Mesothelial cell of epicardium (in vitro differentiated cells): Measurements from ENCODE around the gene TUBB6. TPM values are rescaled to one million over a fixed set of nuclear protein-coding genes. Genes with fewer than 3 reads are reported as not detected.

Experiments used
- DNase-seq, 2 experiments: peaks; one replicate each; pipeline ENCODE4 v3.0.0; 2021; ENCODE audit warnings: low spot score in 2 of 2; ENCODE audit not compliant: unreplicated experiment in 2 of 2
- H3K27ac Mint-ChIP-seq: 2 replicates; pipeline ENCODE4 v1.8.0; 2021; ENCODE audit warnings: mixed read lengths
- H3K27me3 Mint-ChIP-seq: 2 replicates; pipeline ENCODE4 v1.8.0; 2021; ENCODE audit warnings: low read depth, mixed read lengths
- H3K36me3 Mint-ChIP-seq: 2 replicates; pipeline ENCODE4 v1.8.0; 2021; ENCODE audit warnings: mixed read lengths
- H3K4me1 Mint-ChIP-seq: 2 replicates; pipeline ENCODE4 v1.8.0; 2021; ENCODE audit warnings: mixed read lengths
- H3K4me3 Mint-ChIP-seq: 2 replicates; pipeline ENCODE4 v1.8.0; 2021; ENCODE audit warnings: mild to moderate bottlenecking, moderate library complexity, mixed read lengths
- H3K9me3 Mint-ChIP-seq: 2 replicates; pipeline ENCODE4 v1.8.0; 2021; ENCODE audit warnings: mixed read lengths
- CTCF ChIP-seq: fragments of 200-600 bp; sonication (generic); IDR thresholded peaks from one replicate; pipeline ENCODE4 v1.5.0; 2021; ENCODE audit warnings: antibody characterized with exemption; ENCODE audit not compliant: unreplicated experiment
- total RNA-seq: library from RNA; stranded (reverse); gene quantifications from 3 replicates; pipeline ENCODE4 v1.2.1, GENCODE V29; 2021

Gene TUBB6
- total RNA-seq, 1 donor from 2014 or later, result 55.0 TPM

DNA sequence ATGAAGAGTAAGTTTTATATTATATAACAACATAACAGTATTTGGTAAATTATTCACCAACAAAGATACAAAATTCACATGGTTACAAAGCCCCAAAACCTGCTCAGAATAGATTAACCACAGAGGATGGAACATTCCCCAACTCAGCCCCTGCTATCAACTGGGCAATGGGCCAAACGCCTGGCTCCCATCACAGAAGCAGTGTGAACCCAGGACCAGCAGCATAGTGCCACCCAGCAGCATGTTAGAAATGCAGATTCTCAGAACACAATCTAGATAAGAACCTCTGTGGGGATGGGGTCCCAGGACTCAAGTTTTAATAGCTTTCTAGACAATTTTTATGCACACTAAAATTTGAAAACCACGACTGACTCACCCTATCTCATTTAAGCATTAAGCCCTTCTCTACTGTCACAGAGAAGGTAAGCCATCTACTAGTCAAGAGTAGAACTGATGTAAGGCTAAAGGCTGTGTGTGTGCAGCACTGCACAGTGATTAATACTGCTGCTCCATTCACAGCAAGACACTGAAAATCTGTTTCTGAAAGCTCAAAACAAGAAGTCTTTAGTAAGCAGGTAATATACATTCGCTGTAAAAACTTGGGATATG, 53.8 kb downstream of the TUBB6 start:
- Mint-ChIP-seq H3K27ac (peak overlapping the region; percentile 25), H3K36me3 (peaks cover 33% of the 10 kb centered on the region), H3K4me3 (no peak overlapping the region), H3K27me3 (no peaks in the 10 kb centered on the region), H3K9me3 (no peaks in the 10 kb centered on the region), H3K4me1 (peaks cover 3% of the 10 kb centered on the region)
- no peak for DNase-seq
- no peak for TF ChIP-seq CTCF

DNA sequence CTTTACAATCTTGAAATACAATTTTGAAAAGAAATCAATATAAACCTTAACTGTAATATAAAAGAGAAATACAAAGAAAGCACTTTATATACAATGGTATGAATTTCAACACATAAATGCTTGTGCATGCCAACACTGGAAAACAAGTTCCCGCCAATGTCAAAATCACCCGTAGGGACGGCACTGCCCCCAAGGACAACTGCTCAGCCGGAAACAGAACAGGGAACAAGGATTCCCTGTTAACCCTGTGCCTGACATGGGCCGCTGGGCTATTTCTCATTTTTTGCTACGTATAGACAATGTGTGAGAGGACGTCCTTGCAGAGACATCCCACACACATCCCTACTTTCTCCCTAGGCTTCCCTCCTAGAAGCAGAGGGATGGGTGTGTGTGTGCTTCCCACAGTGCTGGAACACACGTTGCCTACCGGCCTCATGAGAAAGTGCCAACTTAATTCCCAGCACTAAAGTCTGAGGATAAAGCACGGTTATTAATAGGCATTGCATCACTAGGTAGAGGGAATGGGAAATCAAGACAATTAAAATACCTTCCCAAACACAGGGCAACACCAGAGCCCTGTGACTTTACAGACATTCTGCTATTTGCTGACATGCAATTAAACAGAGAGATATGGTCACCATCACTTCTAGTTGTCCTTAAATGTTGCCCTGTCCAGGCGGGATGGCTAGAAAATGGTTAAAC, 54.6 kb downstream of the TUBB6 start:
- Mint-ChIP-seq H3K4me3 (no peak overlapping the region), H3K27me3 (no peaks in the 10 kb centered on the region), H3K27ac (peak overlapping the region; percentile 25), H3K9me3 (no peaks in the 10 kb centered on the region), H3K4me1 (peaks cover 3% of the 10 kb centered on the region), H3K36me3 (peaks cover 37% of the 10 kb centered on the region)
- TF ChIP-seq CTCF, result no peak
- no peak for DNase-seq

DNA sequence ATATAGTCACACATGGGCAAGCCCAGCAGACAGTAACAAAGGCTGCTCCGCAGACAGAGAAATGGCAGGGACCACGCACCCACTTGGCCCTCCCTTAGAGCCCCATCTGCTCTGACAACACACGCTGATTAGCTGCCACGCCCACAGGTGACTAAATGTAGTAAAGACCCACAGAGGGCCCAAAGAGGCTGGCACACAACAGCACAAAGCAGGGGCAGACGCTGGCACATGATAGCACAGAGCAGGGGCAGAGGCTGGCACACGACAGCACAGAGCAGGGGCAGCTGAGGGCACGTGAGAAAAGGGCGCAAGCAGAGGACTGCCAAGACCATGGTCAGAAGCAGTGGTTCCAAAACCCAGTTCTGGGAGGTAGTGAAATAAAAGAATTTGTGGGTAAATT, 58.3 kb downstream of the TUBB6 start:
- no peak overlapping the region for H3K27ac Mint-ChIP-seq
- H3K36me3 Mint-ChIP-seq, result peaks cover 22% of the 10 kb centered on the region
- DNase-seq, result no peak
- no peak for TF ChIP-seq CTCF
- peaks cover 5% of the 10 kb centered on the region for H3K4me1 Mint-ChIP-seq
- no peak overlapping the region for H3K4me3 Mint-ChIP-seq
- no peaks in the 10 kb centered on the region for H3K27me3 Mint-ChIP-seq
- H3K9me3 Mint-ChIP-seq, result no peaks in the 10 kb centered on the region

- TF ChIP-seq CTCF, result no peak
- H3K36me3 Mint-ChIP-seq, result peaks cover 22% of the 10 kb centered on the region
- no peak overlapping the region for H3K27ac Mint-ChIP-seq
Measured at GRCh38 chr18:12366784-12367183, 58.7 kb downstream of the TUBB6 start.

DNA sequence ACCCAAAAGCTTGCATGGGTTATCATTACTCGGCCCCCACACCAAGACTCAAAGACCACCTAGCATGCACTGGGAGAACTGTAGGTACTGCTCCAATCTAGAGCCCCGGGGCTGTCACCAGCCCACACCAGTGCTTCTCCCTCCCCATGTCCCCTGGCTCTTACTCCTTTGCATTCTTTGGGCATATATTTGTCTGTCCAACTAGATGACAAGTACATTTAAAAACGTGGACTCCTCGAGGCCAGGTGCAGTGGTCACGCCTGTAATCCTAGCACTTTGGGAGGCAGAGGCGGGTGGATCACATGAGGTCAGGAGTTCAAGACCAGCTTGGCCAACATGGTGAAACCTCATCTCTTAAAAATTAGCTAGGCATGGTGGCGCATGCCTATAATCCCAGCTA, 61.2 kb downstream of the TUBB6 start:
- Mint-ChIP-seq H3K4me3 (no peak overlapping the region), H3K9me3 (no peaks in the 10 kb centered on the region), H3K36me3 (peaks cover 19% of the 10 kb centered on the region), H3K27ac (no peak overlapping the region), H3K4me1 (peaks cover 22% of the 10 kb centered on the region), H3K27me3 (no peaks in the 10 kb centered on the region)
- no peak for DNase-seq
- TF ChIP-seq CTCF, result no peak

More at GRCh38 chr18:12366784-12367183, 58.7 kb downstream of the TUBB6 start:
- DNase-seq, result no peak
- H3K9me3 Mint-ChIP-seq, result no peaks in the 10 kb centered on the region
- no peaks in the 10 kb centered on the region for H3K27me3 Mint-ChIP-seq
- no peak overlapping the region for H3K4me3 Mint-ChIP-seq
- H3K4me1 Mint-ChIP-seq, result peaks cover 9% of the 10 kb centered on the region
